ENCODE data around the gene EEF1AKMT2. TPM values are rescaled to one million over a fixed set of nuclear protein-coding genes. Genes with fewer than 3 reads are reported as not detected.

The EEF1AKMT2 gene
- polyA plus RNA-seq, 5 donors, result 31.6 to 50.8 (median 34.8) TPM

DNA sequence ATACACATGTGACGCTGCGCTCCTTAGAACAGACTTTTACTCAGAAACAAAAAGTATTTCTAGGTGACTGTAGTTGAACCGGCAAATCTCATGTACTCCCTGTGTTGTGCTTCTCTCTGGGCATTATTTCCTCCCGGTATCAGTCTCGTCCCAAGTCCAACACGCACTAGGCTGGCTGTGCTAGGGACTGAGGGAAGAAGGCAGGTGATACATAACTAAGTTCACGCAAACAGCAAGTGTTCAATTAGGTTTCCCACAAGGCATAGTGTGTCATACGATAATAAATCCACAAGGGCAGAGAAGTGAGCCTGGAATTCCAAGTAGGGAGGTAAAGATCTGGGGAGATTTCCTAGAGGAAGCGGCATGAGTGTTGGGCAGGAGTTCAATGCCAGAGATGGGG, 67.9 kb downstream of the EEF1AKMT2 start:
- no peak for DNase-seq

- DNase-seq, result no peak
Measured at GRCh38 chr10:124722798-124723783, 68.6 kb downstream of the EEF1AKMT2 start.

DNA sequence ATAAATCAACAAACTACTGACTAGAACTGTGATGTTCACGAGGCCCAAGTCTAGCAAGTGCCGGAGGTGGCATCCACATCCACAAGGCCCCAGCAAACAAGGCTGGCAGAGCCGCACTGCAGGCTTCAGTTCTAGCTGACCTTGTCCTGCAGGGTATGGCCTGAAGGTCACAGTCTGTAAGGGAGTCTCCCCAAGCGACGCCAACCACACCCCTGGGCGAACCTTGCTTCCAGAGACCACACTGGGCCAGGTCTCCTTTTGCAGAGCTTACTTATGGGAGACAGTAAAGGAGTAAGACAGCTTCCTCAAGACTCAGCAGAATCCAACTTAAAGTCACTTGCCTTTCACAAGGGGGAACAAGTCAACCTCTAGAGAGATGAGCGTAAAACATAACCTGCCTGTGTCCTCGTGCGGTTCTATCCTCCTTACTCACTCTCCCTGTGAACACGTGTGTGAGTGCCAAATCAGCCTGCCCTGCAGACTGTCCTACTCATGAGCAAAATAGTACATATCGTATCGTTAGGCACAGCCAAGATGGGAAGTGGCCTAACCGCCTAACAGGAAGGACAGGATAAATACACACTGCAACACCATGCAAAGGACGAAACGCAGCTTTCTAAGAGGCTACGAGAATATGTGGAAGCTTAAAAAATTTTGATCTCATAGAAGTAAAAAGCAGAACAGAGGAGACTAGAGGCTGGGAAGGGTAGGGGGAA, 70.2 kb downstream of the EEF1AKMT2 start:
- no peak for DNase-seq

GRCh38 chr10:124719213-124719851, 72.4 kb downstream of the EEF1AKMT2 start:
- DNase-seq, result peak; percentile 64 to 73

DNA sequence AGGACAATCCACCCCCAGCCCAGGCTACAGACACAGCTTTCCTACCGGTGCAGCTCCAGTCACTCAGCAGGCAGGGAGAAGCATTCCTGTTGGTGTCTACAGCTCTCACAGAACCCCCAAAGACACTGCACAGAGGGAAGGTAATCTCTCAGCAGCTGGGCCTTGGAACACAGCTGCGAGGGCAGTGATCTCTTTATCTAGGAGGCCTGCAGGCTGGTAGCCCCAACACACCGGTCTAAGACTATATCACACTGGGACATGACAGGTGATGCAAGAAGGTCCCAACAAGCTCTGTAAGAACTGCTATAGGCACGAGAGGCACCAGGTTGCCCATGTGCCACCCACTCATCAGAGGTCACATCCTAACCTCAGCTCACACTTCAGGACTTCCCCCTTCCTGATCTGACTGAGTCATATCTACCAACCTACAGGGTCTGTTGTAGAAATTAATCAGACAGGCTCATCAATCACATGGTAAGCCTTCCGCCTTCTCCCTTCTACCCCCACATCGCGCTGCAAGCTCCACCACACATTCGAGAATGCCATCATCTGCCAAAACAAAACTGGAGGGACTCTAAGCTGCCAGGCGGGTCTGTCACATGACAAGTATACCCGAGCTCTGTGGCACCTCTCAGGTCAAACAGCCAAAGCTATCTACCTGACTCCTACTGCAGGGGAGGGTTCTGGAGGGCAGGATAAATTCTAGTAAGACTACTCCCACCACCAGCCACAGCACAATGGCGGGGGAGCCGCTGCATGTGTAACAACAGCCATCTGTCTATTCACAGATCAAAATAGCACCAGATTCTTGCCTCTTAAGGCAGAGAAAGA, 73.6 kb downstream of the EEF1AKMT2 start:
- DNase-seq, result no peak

- no peak for DNase-seq
Measured at GRCh38 chr10:124717041-124717757, 74.5 kb downstream of the EEF1AKMT2 start.

DNA sequence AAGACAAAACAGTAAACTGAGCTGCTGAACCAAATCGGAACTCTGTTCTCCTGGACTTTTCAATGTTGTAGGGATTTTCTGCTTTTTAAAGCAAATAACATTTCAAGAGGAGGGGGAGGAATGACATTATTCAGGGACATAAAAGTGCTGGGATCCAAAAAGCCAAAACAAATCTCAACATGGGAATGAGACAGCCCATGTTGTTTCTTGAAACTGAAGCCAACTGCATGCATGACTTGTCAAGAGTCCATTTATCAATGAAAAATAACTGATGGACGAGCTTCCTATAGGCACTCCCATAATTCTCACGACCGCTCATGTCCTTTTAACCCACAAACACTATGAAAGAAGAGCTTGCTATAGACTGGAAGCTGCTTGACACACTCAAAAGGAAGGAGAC, 75.3 kb downstream of the EEF1AKMT2 start:
- DNase-seq, result no peak

DNA sequence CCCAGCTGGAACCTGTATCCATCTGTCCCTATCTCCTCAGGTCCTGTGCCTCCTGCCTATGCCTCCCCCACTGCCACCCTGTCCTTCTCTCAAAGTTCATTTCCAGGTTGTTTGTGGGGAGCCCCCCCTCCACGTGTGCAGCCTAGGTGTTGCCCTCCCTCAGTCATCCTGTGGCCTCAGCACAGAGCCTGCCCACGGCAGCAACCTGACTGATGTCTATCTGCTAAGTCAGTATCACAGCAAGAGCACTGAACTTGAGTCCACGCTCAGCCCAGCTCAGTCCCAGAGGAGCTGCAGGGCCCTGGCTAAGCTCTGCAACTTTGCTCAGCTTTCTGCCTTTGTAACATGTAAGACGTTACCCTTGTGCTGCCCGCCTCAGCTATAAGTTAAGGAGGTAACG, 76.2 kb downstream of the EEF1AKMT2 start:
- no peak for DNase-seq

DNA sequence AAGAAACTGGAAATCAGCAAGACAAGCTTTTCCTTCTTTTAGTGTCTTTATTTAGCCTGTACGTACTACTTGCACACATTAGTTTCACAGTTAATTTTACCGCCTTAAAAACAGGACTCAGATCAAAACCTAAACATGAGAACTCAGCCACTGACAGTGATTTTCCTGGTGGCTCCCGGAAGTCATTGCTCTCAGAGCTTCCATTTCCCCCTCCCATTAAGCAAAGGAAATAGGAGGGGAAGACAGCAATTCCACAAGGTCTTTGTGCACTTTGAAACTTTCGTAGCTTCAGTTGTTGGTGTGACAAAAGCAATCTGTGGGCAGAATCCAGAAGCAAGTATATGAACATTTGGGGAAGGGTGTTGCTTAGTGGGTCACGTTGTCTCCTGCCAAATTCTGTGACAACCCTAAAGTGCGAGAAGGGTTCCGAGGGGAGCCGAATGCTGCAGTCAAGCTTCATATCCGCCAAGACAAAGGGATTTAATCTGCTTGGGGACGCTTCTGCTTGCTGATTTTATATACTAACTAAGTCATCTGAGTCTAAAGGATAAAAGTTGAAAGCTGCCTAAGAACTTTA, 77.9 kb downstream of the EEF1AKMT2 start:
- DNase-seq, result no peak

GRCh38 chr10:124712704-124713407, 78.8 kb downstream of the EEF1AKMT2 start:
- DNase-seq, result no peak

- no peak for DNase-seq
Measured at GRCh38 chr10:124711145-124711544, 80.5 kb downstream of the EEF1AKMT2 start.

- DNase-seq, result no peak
Measured at GRCh38 chr10:124710266-124710881, 81.3 kb downstream of the EEF1AKMT2 start.

- DNase-seq, result no peak
Measured at GRCh38 chr10:124709861-124710260, 81.8 kb downstream of the EEF1AKMT2 start.

GRCh38 chr10:124708922-124709520, 82.7 kb downstream of the EEF1AKMT2 start:
- DNase-seq, result no peak

GRCh38 chr10:124708246-124708779, 83.4 kb downstream of the EEF1AKMT2 start:
- DNase-seq, result no peak
